CD4-positive, CD25-positive, alpha-beta regulatory T cell (primary cell): ENCODE measurements around the gene WNT10A. TPM values are rescaled to one million over a fixed set of nuclear protein-coding genes. Genes with fewer than 3 reads are reported as not detected.
A peak's percentile ranks its signal among the peaks of the same experiment; 100 is the strongest.

Experiments used
- ATAC-seq, 2 donors: fragments of 150-1000 bp; cut with Tn5 transposase; one replicate each; pipeline ENCODE4 v1.10.0; 2021; ENCODE audit warnings: low read depth in 2 of 2, moderate number of reproducible peaks in 2 of 2, moderate library complexity in 1 of 2
- DNase-seq, 3 donors: peaks; one replicate each; pipeline versions ENCODE4 v3.0.0 to v3.0.0-alpha.2; 2012 to 2022; ENCODE audit warnings: mixed read lengths in 1 of 3
- H3K27ac ChIP-seq: one replicate; pipeline ENCODE4 v1.7.0; 2013; ENCODE audit warnings: mild to moderate bottlenecking, low read length; ENCODE audit not compliant: insufficient read depth, poor library complexity, severe bottlenecking
- H3K27me3 ChIP-seq: one replicate; pipeline ENCODE4 v1.7.0; 2013; ENCODE audit warnings: low read length; ENCODE audit not compliant: control insufficient read depth, insufficient read depth
- H3K36me3 ChIP-seq: one replicate; pipeline ENCODE4 v1.7.0; 2013; ENCODE audit warnings: mild to moderate bottlenecking, low read length, moderate library complexity; ENCODE audit not compliant: control insufficient read depth, insufficient read depth
- H3K4me1 ChIP-seq: 2 replicates; pipeline ENCODE4 v1.7.0; 2013; ENCODE audit warnings: mild to moderate bottlenecking, low read length; ENCODE audit not compliant: insufficient read depth, control insufficient read depth, poor library complexity, severe bottlenecking
- H3K4me3 ChIP-seq: one replicate; pipeline ENCODE4 v1.7.0; 2013; ENCODE audit warnings: low read depth, mild to moderate bottlenecking, low read length, moderate library complexity
- H3K9me3 ChIP-seq, 2 experiments: 1 replicate in 1 of 2; 2 replicates in 1 of 2; pipeline ENCODE4 v1.7.0; 2013; ENCODE audit warnings: low read length in 2 of 2, mild to moderate bottlenecking in 1 of 2, moderate library complexity in 1 of 2; ENCODE audit not compliant: control insufficient read depth in 2 of 2
- H3K27ac Mint-ChIP-seq, 3 donors: one replicate each; pipeline ENCODE4 v1.8.0; 2020 to 2022; ENCODE audit warnings: mild to moderate bottlenecking in 3 of 3, mixed read lengths in 3 of 3, moderate library complexity in 2 of 3
- H3K27me3 Mint-ChIP-seq: one replicate; pipeline ENCODE4 v1.8.0; 2022; ENCODE audit warnings: mild to moderate bottlenecking, mixed read lengths
- H3K36me3 Mint-ChIP-seq: one replicate; pipeline ENCODE4 v1.8.0; 2020; ENCODE audit warnings: mixed read lengths
- H3K4me1 Mint-ChIP-seq, 4 donors: one replicate each; pipeline ENCODE4 v1.8.0; 2020 to 2022; ENCODE audit warnings: mixed read lengths in 4 of 4, mild to moderate bottlenecking in 1 of 4
- H3K4me3 Mint-ChIP-seq, 4 donors: one replicate each; pipeline ENCODE4 v1.8.0; 2020 to 2022; ENCODE audit warnings: mild to moderate bottlenecking in 4 of 4, mixed read lengths in 4 of 4, moderate library complexity in 3 of 4
- H3K9me3 Mint-ChIP-seq, 7 donors: one replicate each; pipeline ENCODE4 v1.8.0; 2020 to 2022; ENCODE audit warnings: mixed read lengths in 7 of 7, mild to moderate bottlenecking in 3 of 7, moderate library complexity in 2 of 7
- polyA plus RNA-seq, 4 donors: library from polyadenylated mRNA; unstranded; fragments of 300-500 nt; fragmentation: Illumina TruSeq; gene quantifications; one replicate each; pipeline ENCODE4 v1.2.3, GENCODE V29; 2021
- total RNA-seq: library from RNA; stranded (reverse); gene quantifications from one replicate; pipeline ENCODE4 v1.2.3, GENCODE V29; 2022

The WNT10A gene
- total and polyA plus RNA-seq, 5 donors from 2014 or later: 6.3 to 11.0 (median 9.9) TPM

GRCh38 chr2:218885981-218886947 is 5.6 kb downstream of the WNT10A start:
- ATAC-seq (no peak), DNase-seq (no peak)
- no peaks in the 10 kb centered on the region for H3K9me3 ChIP-seq
- no peaks in the 10 kb centered on the region for H3K27me3 ChIP-seq
- peak overlapping the region in 1 of 4 donors; percentile 29 for H3K4me3 Mint-ChIP-seq
- no peaks in the 10 kb centered on the region for H3K9me3 Mint-ChIP-seq
- H3K4me1 ChIP-seq: peaks cover 43% of the 10 kb centered on the region
- no peak overlapping the region for H3K4me3 ChIP-seq
- peak overlapping the region; percentile 6 for H3K27ac ChIP-seq
- peak overlapping the region; percentile 73 to 92 (median 81) for H3K27ac Mint-ChIP-seq
- H3K36me3 ChIP-seq: peaks cover 17% of the 10 kb centered on the region
- H3K27me3 Mint-ChIP-seq: no peaks in the 10 kb centered on the region
- H3K36me3 Mint-ChIP-seq: peaks cover under 1% of the 10 kb centered on the region
- peaks cover 8 to 51% (median 25%) of the 10 kb centered on the region in 4 donors for H3K4me1 Mint-ChIP-seq

- H3K36me3 Mint-ChIP-seq: peaks cover 5% of the 10 kb centered on the region
- Histone ChIP-seq H3K27ac (peak overlapping the region; percentile 6), H3K27me3 (no peaks in the 10 kb centered on the region), H3K4me3 (no peak overlapping the region), H3K36me3 (peaks cover 17% of the 10 kb centered on the region), H3K9me3 (no peaks in the 10 kb centered on the region), H3K4me1 (peaks cover 43% of the 10 kb centered on the region)
- peak overlapping the region in 2 of 4 donors; percentile 72 to 81 for H3K4me3 Mint-ChIP-seq
- no peak for DNase-seq
- H3K9me3 Mint-ChIP-seq: no peaks in the 10 kb centered on the region
- no peaks in the 10 kb centered on the region for H3K27me3 Mint-ChIP-seq
- H3K4me1 Mint-ChIP-seq: peaks cover 8 to 51% (median 22%) of the 10 kb centered on the region in 4 donors
- H3K27ac Mint-ChIP-seq: peak overlapping the region in 2 of 3 donors; percentile 11 to 73
- no peak for ATAC-seq
These were observed 6.4 kb downstream of the WNT10A start for GRCh38 chr2:218887079-218887478.

- Histone ChIP-seq H3K27ac (no peak overlapping the region), H3K4me1 (peaks cover 44% of the 10 kb centered on the region), H3K9me3 (no peaks in the 10 kb centered on the region), H3K27me3 (no peaks in the 10 kb centered on the region), H3K36me3 (peaks cover 17% of the 10 kb centered on the region), H3K4me3 (no peak overlapping the region)
- H3K4me1 Mint-ChIP-seq: peaks cover 4 to 49% (median 21%) of the 10 kb centered on the region in 4 donors
- H3K27me3 Mint-ChIP-seq: no peaks in the 10 kb centered on the region
- no peak overlapping the region for H3K27ac Mint-ChIP-seq
- ATAC-seq (no peak), DNase-seq (no peak)
- no peaks in the 10 kb centered on the region for H3K9me3 Mint-ChIP-seq
- H3K36me3 Mint-ChIP-seq: peaks cover 5% of the 10 kb centered on the region
- no peak overlapping the region for H3K4me3 Mint-ChIP-seq
These were observed 7.7 kb downstream of the WNT10A start for GRCh38 chr2:218888341-218888740.

- Mint-ChIP-seq H3K36me3 (peaks cover 5% of the 10 kb centered on the region), H3K9me3 (no peaks in the 10 kb centered on the region), H3K4me3 (peak overlapping the region in 1 of 4 donors; percentile 80), H3K4me1 (peaks cover 4 to 54% (median 32%) of the 10 kb centered on the region in 4 donors), H3K27ac (peak overlapping the region in 1 of 3 donors; percentile 88), H3K27me3 (peaks cover 4% of the 10 kb centered on the region)
- H3K36me3 ChIP-seq: peaks cover 17% of the 10 kb centered on the region
- H3K4me1 ChIP-seq: peaks cover 46% of the 10 kb centered on the region
- no peaks in the 10 kb centered on the region for H3K27me3 ChIP-seq
- H3K4me3 ChIP-seq: no peak overlapping the region
- no peak for DNase-seq
- ATAC-seq: no peak
- no peaks in the 10 kb centered on the region for H3K9me3 ChIP-seq
- no peak overlapping the region for H3K27ac ChIP-seq
These were observed 9.3 kb downstream of the WNT10A start for GRCh38 chr2:218889937-218890336.

- H3K27me3 ChIP-seq: no peaks in the 10 kb centered on the region
- Mint-ChIP-seq H3K36me3 (peaks cover 5% of the 10 kb centered on the region), H3K4me1 (peaks cover 4 to 54% (median 34%) of the 10 kb centered on the region in 4 donors), H3K9me3 (no peaks in the 10 kb centered on the region), H3K4me3 (peak overlapping the region in 1 of 4 donors; percentile 80), H3K27ac (peak overlapping the region in 2 of 3 donors; percentile 55 to 88), H3K27me3 (peaks cover 9% of the 10 kb centered on the region)
- DNase-seq (no peak), ATAC-seq (no peak)
- no peak overlapping the region for H3K27ac ChIP-seq
- no peaks in the 10 kb centered on the region for H3K9me3 ChIP-seq
- peaks cover 17% of the 10 kb centered on the region for H3K36me3 ChIP-seq
- no peak overlapping the region for H3K4me3 ChIP-seq
- H3K4me1 ChIP-seq: peaks cover 46% of the 10 kb centered on the region
These were observed 9.7 kb downstream of the WNT10A start for GRCh38 chr2:218890369-218890768.

- Mint-ChIP-seq H3K27me3 (peaks cover 12% of the 10 kb centered on the region), H3K9me3 (no peaks in the 10 kb centered on the region)
These were observed 10.9 kb downstream of the WNT10A start for GRCh38 chr2:218891275-218892135.

GRCh38 chr2:218892693-218893348 is 12.2 kb downstream of the WNT10A start:
- Histone ChIP-seq H3K4me3 (peak overlapping the region; percentile 64), H3K36me3 (peaks cover 17% of the 10 kb centered on the region), H3K27ac (peak overlapping the region; percentile 98), H3K9me3 (no peaks in the 10 kb centered on the region), H3K4me1 (peaks cover 65% of the 10 kb centered on the region), H3K27me3 (no peaks in the 10 kb centered on the region)
- H3K36me3 Mint-ChIP-seq: peaks cover 5% of the 10 kb centered on the region
- peaks cover 0 to 1% (median 0%) of the 10 kb centered on the region in 7 donors for H3K9me3 Mint-ChIP-seq
- H3K27ac Mint-ChIP-seq: peak overlapping the region; percentile 88 to 97 (median 97)
- DNase-seq (peak; percentile 80 to 93 (median 92)), ATAC-seq (peak; percentile 81 to 82)
- H3K4me1 Mint-ChIP-seq: peaks cover 1 to 61% (median 38%) of the 10 kb centered on the region in 4 donors
- H3K4me3 Mint-ChIP-seq: peak overlapping the region; percentile 66 to 86 (median 82)
- H3K27me3 Mint-ChIP-seq: peaks cover 12% of the 10 kb centered on the region

More at GRCh38 chr2:218891275-218892135, 10.9 kb downstream of the WNT10A start:
- Mint-ChIP-seq H3K4me3 (peak overlapping the region; percentile 26 to 80 (median 52)), H3K27ac (peak overlapping the region; percentile 52 to 97 (median 88)), H3K36me3 (peaks cover 5% of the 10 kb centered on the region), H3K4me1 (peaks cover 4 to 56% (median 41%) of the 10 kb centered on the region in 4 donors)
- ATAC-seq (no peak), DNase-seq (no peak)
- peak overlapping the region; percentile 98 for H3K27ac ChIP-seq
- peaks cover 56% of the 10 kb centered on the region for H3K4me1 ChIP-seq
- peaks cover 17% of the 10 kb centered on the region for H3K36me3 ChIP-seq
- H3K4me3 ChIP-seq: no peak overlapping the region
- H3K27me3 ChIP-seq: no peaks in the 10 kb centered on the region
- H3K9me3 ChIP-seq: no peaks in the 10 kb centered on the region
